CD14-positive monocyte (primary cell): Measurements from ENCODE around the gene WDR48. TPM values are rescaled to one million over a fixed set of nuclear protein-coding genes. Genes with fewer than 3 reads are reported as not detected.

Source experiments
- DNase-seq, 3 donors: peaks; one replicate each; pipeline ENCODE4 v3.0.0-alpha.2; 2011 to 2022
- H2AFZ ChIP-seq: 2 replicates; pipeline ENCODE4 v1.6.0; 2012; ENCODE audit warnings: mild to moderate bottlenecking, low read depth, low read length, inconsistent platforms; ENCODE audit not compliant: insufficient read depth, poor library complexity, severe bottlenecking
- H3K27ac ChIP-seq, 2 donors: 1 replicate in 1 of 2; 2 replicates in 1 of 2; pipeline ENCODE4 v1.5.1; 2012 to 2013; ENCODE audit warnings: low read length in 2 of 2, control low read depth in 1 of 2, inconsistent platforms in 1 of 2, low read depth in 1 of 2, mild to moderate bottlenecking in 1 of 2
- H3K27me3 ChIP-seq, 2 donors: one replicate each; pipeline versions ENCODE4 v1.6.0 to v1.6.1; 2011 to 2013; ENCODE audit warnings: low read length in 2 of 2; ENCODE audit not compliant: control insufficient read depth in 2 of 2, insufficient read depth in 2 of 2
- H3K36me3 ChIP-seq, 2 donors: replicated peaks in 1 of 2; 1 replicate in 1 of 2; 2 replicates in 1 of 2; pipeline versions ENCODE4 v1.5.1 to v1.6.1; 2012 to 2013; ENCODE audit warnings: low read length in 2 of 2, control low read depth in 1 of 2, inconsistent platforms in 1 of 2, mild to moderate bottlenecking in 1 of 2; ENCODE audit not compliant: insufficient read depth in 2 of 2, control insufficient read depth in 1 of 2
- H3K4me1 ChIP-seq, 2 donors: 1 replicate in 1 of 2; 2 replicates in 1 of 2; pipeline versions ENCODE4 v1.5.1 to v1.6.1; 2012 to 2013; ENCODE audit warnings: low read length in 2 of 2, control low read depth in 1 of 2, inconsistent platforms in 1 of 2, mild to moderate bottlenecking in 1 of 2, moderate library complexity in 1 of 2; ENCODE audit not compliant: insufficient read depth in 2 of 2, control insufficient read depth in 1 of 2
- H3K4me2 ChIP-seq: replicated peaks from 2 replicates; pipeline ENCODE3; 2012; ENCODE audit warnings: low read length, moderate library complexity, mild to moderate bottlenecking; ENCODE audit not compliant: poor library complexity, severe bottlenecking; ENCODE audit errors: extremely low read depth
- H3K4me3 ChIP-seq, 3 experiments: fragments of 200-600 bp in 1 of 3; sonication (generic) in 1 of 3; replicated peaks in 1 of 3; 1 replicate in 2 of 3; 2 replicates in 1 of 3; pipeline ENCODE4 v1.5.1; 2011 to 2013; ENCODE audit warnings: low read length in 3 of 3, mild to moderate bottlenecking in 3 of 3, control low read depth in 2 of 3, low read depth in 2 of 3, inconsistent platforms in 1 of 3, moderate library complexity in 1 of 3
- H3K79me2 ChIP-seq: 2 replicates; pipeline ENCODE4 v1.6.0; 2012; ENCODE audit warnings: mild to moderate bottlenecking, control low read depth, inconsistent platforms, low read length, moderate library complexity; ENCODE audit not compliant: insufficient read depth
- H3K9ac ChIP-seq: 2 replicates; pipeline ENCODE4 v1.6.0; 2017; ENCODE audit warnings: low read length, mild to moderate bottlenecking; ENCODE audit not compliant: insufficient read depth, poor library complexity, severe bottlenecking
- H3K9me3 ChIP-seq, 2 donors: replicated peaks in 1 of 2; 1 replicate in 1 of 2; 2 replicates in 1 of 2; pipeline versions ENCODE4 v1.5.1 to v1.6.1; 2012 to 2013; ENCODE audit warnings: low read length in 2 of 2, control low read depth in 1 of 2; ENCODE audit not compliant: control insufficient read depth in 1 of 2, insufficient read depth in 1 of 2
- H4K20me1 ChIP-seq: 2 replicates; pipeline ENCODE4 v1.6.0; 2012; ENCODE audit warnings: mild to moderate bottlenecking, low read length, control low read depth, moderate library complexity; ENCODE audit not compliant: insufficient read depth
- H3K27ac Mint-ChIP-seq, 7 donors: one replicate each; pipeline ENCODE4 v1.8.0; 2020; ENCODE audit warnings: mild to moderate bottlenecking in 7 of 7, mixed read lengths in 7 of 7, moderate library complexity in 6 of 7, inconsistent platforms in 2 of 7
- H3K27me3 Mint-ChIP-seq, 3 donors: one replicate each; pipeline ENCODE4 v1.8.0; 2021 to 2022; ENCODE audit warnings: low read depth in 3 of 3, mild to moderate bottlenecking in 3 of 3, mixed read lengths in 3 of 3, moderate library complexity in 3 of 3, inconsistent platforms in 1 of 3
- H3K36me3 Mint-ChIP-seq, 2 donors: one replicate each; pipeline ENCODE4 v1.8.0; 2020; ENCODE audit warnings: mixed read lengths in 2 of 2, inconsistent platforms in 1 of 2, mild to moderate bottlenecking in 1 of 2
- H3K4me1 Mint-ChIP-seq: one replicate; pipeline ENCODE4 v1.8.0; 2020; ENCODE audit warnings: mild to moderate bottlenecking, mixed read lengths
- H3K4me3 Mint-ChIP-seq, 2 donors: one replicate each; pipeline ENCODE4 v1.8.0; 2020; ENCODE audit warnings: mild to moderate bottlenecking in 2 of 2, mixed read lengths in 2 of 2, moderate library complexity in 1 of 2
- H3K9me3 Mint-ChIP-seq, 7 donors: one replicate each; pipeline ENCODE4 v1.8.0; 2020 to 2022; ENCODE audit warnings: mixed read lengths in 7 of 7, mild to moderate bottlenecking in 6 of 7, moderate library complexity in 6 of 7, inconsistent platforms in 2 of 7
- CTCF ChIP-seq: fragments of 200-600 bp; IDR thresholded peaks from one replicate; pipeline ENCODE4 v1.8.0; 2022; ENCODE audit warnings: antibody characterized with exemption, mild to moderate bottlenecking
- WGBS: methylation state at CpG from one replicate; pipeline ENCODE4 v1.1.5; 2013; ENCODE audit warnings: missing lambda C conversion rate; ENCODE audit not compliant: insufficient coverage; 5-methylcytosine and 5-hydroxymethylcytosine counted together
- intact Hi-C, 2 donors: fragments of 100-400 bp; cut with micrococcal nuclease; formaldehyde crosslinking; loops; one replicate each; pipeline versions ENCODE4 v1.15.0 to v1.15.1; 2023
- polyA plus RNA-seq, 3 donors: library from polyadenylated mRNA; depleted of rRNA in 1 of 3; unstranded in 2 of 3; stranded (reverse) in 1 of 3; fragments of 300-500 nt in 2 of 3; fragments of >200 nt in 1 of 3; fragmentation: Illumina TruSeq in 2 of 3; gene quantifications; 1 replicate in 2 of 3; 2 replicates in 1 of 3; pipeline ENCODE4 v1.2.3, GENCODE V29; 2012 to 2021
- small RNA-seq: library from RNA; depleted of rRNA; stranded (forward); fragments of <200 nt; gene quantifications from one replicate; pipeline ENCODE3, GENCODE V24; 2012; ENCODE audit warnings: low read depth; ENCODE audit not compliant: insufficient read length

WDR48 gene
- polyA plus RNA-seq, 3 donors: 15.0 to 22.7 (median 17.1) TPM

GRCh38 chr3:39144748-39145380 is 93.0 kb downstream of the WDR48 start:
- Histone ChIP-seq H3K9ac (no peak overlapping the region), H3K4me1 (peaks cover 70 to 81% of the 10 kb centered on the region in 2 donors), H3K79me2 (peaks cover 44% of the 10 kb centered on the region), H3K36me3 (peaks cover 42 to 62% of the 10 kb centered on the region in 2 donors), H3K27ac (no peak overlapping the region), H3K4me2 (no peak overlapping the region), H3K9me3 (no peaks in the 10 kb centered on the region), H2AFZ (no peak overlapping the region), H3K4me3 (no peak overlapping the region), H3K27me3 (no peaks in the 10 kb centered on the region), H4K20me1 (peaks cover 100% of the 10 kb centered on the region)
- 94% methylated on average over 12 of the region's 23 CpGs for WGBS
- H3K27me3 Mint-ChIP-seq: no peaks in the 10 kb centered on the region
- DNase-seq: no peak
- TF ChIP-seq CTCF: no peak
- H3K4me1 Mint-ChIP-seq: peaks cover 73% of the 10 kb centered on the region
- peak overlapping the region in 1 of 2 donors; percentile 32 for H3K4me3 Mint-ChIP-seq
- intact Hi-C loops: loop anchor here (5.0 kb wide), 2 partner anchors 32 to 37 kb away; no protein-coding TSS in a partner anchor
- peak overlapping the region in 1 of 7 donors; percentile 4 for H3K27ac Mint-ChIP-seq
- H3K9me3 Mint-ChIP-seq: peaks cover 0 to 1% (median 0%) of the 10 kb centered on the region in 7 donors
- H3K36me3 Mint-ChIP-seq: peaks cover 79 to 94% of the 10 kb centered on the region in 2 donors

GRCh38 chr3:39146083-39146501 is 94.3 kb downstream of the WDR48 start:
- Histone ChIP-seq H3K9ac (peak overlapping the region; percentile 68), H2AFZ (no peak overlapping the region), H3K27ac (peak overlapping the region; percentile 93 to 97), H3K4me1 (peaks cover 73 to 83% of the 10 kb centered on the region in 2 donors), H3K4me3 (peak overlapping the region in 1 of 3 experiments; percentile 83), H3K27me3 (no peaks in the 10 kb centered on the region), H3K9me3 (no peaks in the 10 kb centered on the region), H3K79me2 (peaks cover 56% of the 10 kb centered on the region), H4K20me1 (peaks cover 100% of the 10 kb centered on the region), H3K36me3 (peaks cover 42 to 60% of the 10 kb centered on the region in 2 donors), H3K4me2 (peak overlapping the region; percentile 98)
- Mint-ChIP-seq H3K4me1 (peaks cover 78% of the 10 kb centered on the region), H3K36me3 (peaks cover 84 to 95% of the 10 kb centered on the region in 2 donors), H3K27me3 (peaks cover 0 to 3% (median 0%) of the 10 kb centered on the region in 3 donors), H3K4me3 (peak overlapping the region; percentile 98 to 100), H3K27ac (peak overlapping the region; percentile 94 to 99 (median 96)), H3K9me3 (peaks cover 0 to 3% (median 0%) of the 10 kb centered on the region in 7 donors)
- peak; percentile 77 to 89 (median 84) for DNase-seq
- 3% methylated on average over 8 of the region's 11 CpGs for WGBS
- peak; percentile 61 for TF ChIP-seq CTCF
- intact Hi-C loops: loop anchor here in 1 of 2 donors (2.0 to 5.0 kb wide), 2 partner anchors 36 to 39 kb away; partner anchors contain the start of genes GORASP1 and TTC21A

Small RNA genes within 50 kb of the gene (small RNA-seq; reads per million reads assigned to genes)
- gene RNU6-1227P: not detected

Other genes starting within 250 kb of the WDR48 start
- not detected for gene SCN10A, start 235.8 kb upstream of the WDR48 start, polyA plus RNA-seq
- not detected for gene SCN11A, start 72 bp upstream of the WDR48 start, polyA plus RNA-seq
- gene GORASP1, start 55.6 kb downstream of the WDR48 start, polyA plus RNA-seq: 100 to 1,000 TPM in 1 of 3 donors, 10 to 100 TPM in 2; 23.2 to 105 (median 31.2) TPM
- 10 to 100 TPM in 1 of 3 donors, 1 to 10 TPM in 1, under 1 TPM in 1; 0.67 to 12.9 (median 2.2) TPM for gene TTC21A, start 55.7 kb downstream of the WDR48 start, polyA plus RNA-seq
- 100 to 1,000 TPM; 104 to 487 (median 113) TPM for gene CSRNP1, start 101.6 kb downstream of the WDR48 start, polyA plus RNA-seq
- gene XIRP1, start 140.6 kb downstream of the WDR48 start, polyA plus RNA-seq: not detected
- 100 to 1,000 TPM in 2 of 3 donors, 10 to 100 TPM in 1; 25.9 to 405 (median 184) TPM for gene CX3CR1, start 228.0 kb downstream of the WDR48 start, polyA plus RNA-seq